Liver (tissue), 3 donors: ENCODE results near the gene PSMC3.
"Not testable (repeated sequence)": the region's sequence is repeated elsewhere in the genome, so short reads cannot be mapped to it uniquely, and the experiment has no call there.

Source experiments
- MAX ChIP-seq: IDR thresholded peaks from 2 replicates; pipeline ENCODE4 v1.6.1; 2016; ENCODE audit warnings: antibody characterized with exemption
- RAD21 ChIP-seq, 2 donors: IDR thresholded peaks; 2 replicates each; pipeline ENCODE4 v1.6.1; 2016; ENCODE audit warnings: antibody characterized with exemption in 2 of 2, mild to moderate bottlenecking in 2 of 2
- REST ChIP-seq: IDR thresholded peaks from 2 replicates; pipeline ENCODE4 v1.6.1; 2016; ENCODE audit warnings: antibody characterized with exemption, mild to moderate bottlenecking
- YY1 ChIP-seq: IDR thresholded peaks from 2 replicates; pipeline ENCODE4 v1.6.1; 2016; ENCODE audit warnings: antibody characterized with exemption, mild to moderate bottlenecking
- TF ChIP-seq, protein P1 (sequence below): fragments of 150-350 bp; IDR thresholded peaks from 2 replicates; pipeline ENCODE4 v1.5.1; 2017; ENCODE audit warnings: improper control_type of control experiment, low read depth, low read length; ENCODE audit not compliant: missing input control
- donor health status: healthy.
- donor health status: healthy.

DNA sequence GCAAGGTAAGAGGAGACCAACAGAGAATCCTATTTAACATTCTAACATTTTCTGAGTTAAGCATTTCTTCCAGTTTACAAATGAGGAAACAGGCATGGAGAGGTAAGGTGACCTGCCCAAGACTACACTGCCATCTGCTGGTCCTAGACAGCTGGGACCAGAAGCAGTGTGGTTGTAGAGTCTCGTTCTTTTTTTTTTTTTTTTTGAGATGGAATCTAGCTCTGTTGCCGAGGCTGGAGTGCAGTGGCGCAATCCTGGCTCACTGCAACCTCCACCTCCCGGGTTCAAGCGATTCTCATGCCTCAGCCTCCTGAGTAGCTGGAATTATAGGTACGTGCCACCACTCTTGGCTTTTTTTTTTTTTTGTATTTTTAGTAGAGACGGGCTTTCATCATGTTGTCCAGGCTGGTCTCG is 28.0 kb upstream of the PSMC3 start:
- TF ChIP-seq, protein P1, sequence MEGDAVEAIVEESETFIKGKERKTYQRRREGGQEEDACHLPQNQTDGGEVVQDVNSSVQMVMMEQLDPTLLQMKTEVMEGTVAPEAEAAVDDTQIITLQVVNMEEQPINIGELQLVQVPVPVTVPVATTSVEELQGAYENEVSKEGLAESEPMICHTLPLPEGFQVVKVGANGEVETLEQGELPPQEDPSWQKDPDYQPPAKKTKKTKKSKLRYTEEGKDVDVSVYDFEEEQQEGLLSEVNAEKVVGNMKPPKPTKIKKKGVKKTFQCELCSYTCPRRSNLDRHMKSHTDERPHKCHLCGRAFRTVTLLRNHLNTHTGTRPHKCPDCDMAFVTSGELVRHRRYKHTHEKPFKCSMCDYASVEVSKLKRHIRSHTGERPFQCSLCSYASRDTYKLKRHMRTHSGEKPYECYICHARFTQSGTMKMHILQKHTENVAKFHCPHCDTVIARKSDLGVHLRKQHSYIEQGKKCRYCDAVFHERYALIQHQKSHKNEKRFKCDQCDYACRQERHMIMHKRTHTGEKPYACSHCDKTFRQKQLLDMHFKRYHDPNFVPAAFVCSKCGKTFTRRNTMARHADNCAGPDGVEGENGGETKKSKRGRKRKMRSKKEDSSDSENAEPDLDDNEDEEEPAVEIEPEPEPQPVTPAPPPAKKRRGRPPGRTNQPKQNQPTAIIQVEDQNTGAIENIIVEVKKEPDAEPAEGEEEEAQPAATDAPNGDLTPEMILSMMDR: peak; percentile 91
- peak; percentile 42 for TF ChIP-seq YY1
- not testable (repeated sequence) for TF ChIP-seq REST, MAX
- TF ChIP-seq RAD21 (IDR thresholded peaks at IDR 0.05): peak; percentile 95 to 96
